ENCODE results near the gene ST3GAL3. TPM values are rescaled to one million over a fixed set of nuclear protein-coding genes. Genes with fewer than 3 reads are reported as not detected.

The ST3GAL3 gene
- total and polyA plus RNA-seq, 2 of the 13 experiments (the other 11 are each of a cell fraction or from before 2014, with no cell fraction given) = 5.1 to 8.1 TPM

GRCh38 chr1:43969746-43970466 is 262.6 kb downstream of the ST3GAL3 start, which contains the start of gene DPH2 (continued):
- TF ChIP-seq ARID3A (IDR thresholded peaks at IDR 0.05; ENCODE audit: low read depth, low read length) = no peak
- peak; percentile 90 for TF ChIP-seq HDAC1 (CRISPR knock-in tag; IDR thresholded peaks at IDR 0.05)
- no peak for TF ChIP-seq CREB3 (CRISPR knock-in tag; IDR thresholded peaks at IDR 0.05)
- no peak for TF ChIP-seq ZNF44 (CRISPR knock-in tag; IDR thresholded peaks at IDR 0.05)
- no peak for TF ChIP-seq IKZF4 (CRISPR knock-in tag; IDR thresholded peaks at IDR 0.05; ENCODE audit: borderline replicate concordance, low read depth, not compliant biosample characterization)
- no peak for TF ChIP-seq NCOA5 (CRISPR knock-in tag; IDR thresholded peaks at IDR 0.05)
- no peak for TF ChIP-seq MTF2 (CRISPR knock-in tag; IDR thresholded peaks at IDR 0.05; ENCODE audit: borderline replicate concordance)
- no peak for TF ChIP-seq ELK4 (CRISPR knock-in tag; IDR thresholded peaks at IDR 0.05; ENCODE audit: borderline replicate concordance)
- no peak for TF ChIP-seq GATAD2A (CRISPR knock-in tag; IDR thresholded peaks at IDR 0.05)
- no peak for TF ChIP-seq ARID2 (CRISPR knock-in tag; IDR thresholded peaks at IDR 0.05; ENCODE audit: borderline replicate concordance)
- no peak for TF ChIP-seq ZNF224 (CRISPR knock-in tag; IDR thresholded peaks at IDR 0.05)
- TF ChIP-seq ZBTB20 (CRISPR knock-in tag; IDR thresholded peaks at IDR 0.05; ENCODE audit: borderline replicate concordance, low read depth) = no peak; the same call in 1 of the 2 replicates
- TF ChIP-seq ZNF329 (CRISPR knock-in tag; IDR thresholded peaks at IDR 0.05; ENCODE audit: low read depth) = no peak
- no peak for TF ChIP-seq NAIF1 (CRISPR knock-in tag; IDR thresholded peaks at IDR 0.05; ENCODE audit: borderline replicate concordance)
- no peak for TF ChIP-seq STAG1 (CRISPR knock-in tag; IDR thresholded peaks at IDR 0.05)
- TF ChIP-seq ATF7-NPFF (CRISPR knock-in tag; IDR thresholded peaks at IDR 0.05; ENCODE audit: low read depth) = peak; percentile 55; the same call in 1 of the 2 replicates
- TF ChIP-seq KDM3A (CRISPR knock-in tag; IDR thresholded peaks at IDR 0.05; ENCODE audit: low read depth) = no peak
- TF ChIP-seq ADNP (CRISPR knock-in tag; IDR thresholded peaks at IDR 0.05) = no peak
- no peak for TF ChIP-seq ZBTB25 (CRISPR knock-in tag; IDR thresholded peaks at IDR 0.05)
- no peak for TF ChIP-seq HNRNPK (IDR thresholded peaks at IDR 0.05; ENCODE audit: low read depth, low read length, poor library complexity, severe bottlenecking)
- TF ChIP-seq ZNF143 (CRISPR knock-in tag; IDR thresholded peaks at IDR 0.05) = peak; percentile 91
- TF ChIP-seq ATF3 (CRISPR knock-in tag; IDR thresholded peaks at IDR 0.05) = no peak
- TF ChIP-seq TAF15 (IDR thresholded peaks at IDR 0.05; ENCODE audit: low read depth, low read length, poor library complexity, severe bottlenecking) = peak; percentile 4
- no peak for TF ChIP-seq ATRX (CRISPR knock-in tag; IDR thresholded peaks at IDR 0.05; ENCODE audit: borderline replicate concordance)

Measured in HepG2 (cell line).